HepG2 (cell line): ENCODE data around the gene ETFA. TPM values are rescaled to one million over a fixed set of nuclear protein-coding genes. Genes with fewer than 3 reads are reported as not detected.

Source experiments
- ATAC-seq: fragments of 200-7000 bp; cut with Tn5 transposase; 3 replicates; pipeline ENCODE4 v1.9.1; 2020; ENCODE audit warnings: mild to moderate bottlenecking, moderate library complexity
- BruUV-seq: library from RNA; stranded (reverse); fragments of 400-500 nt; replicated peaks from 2 replicates; lab custom pipeline; 2021; lab: Mats Ljungman, UMichigan
- CTCF ChIA-PET: fragments of 300-600 bp; formaldehyde crosslinking; extraction: SDS; loops from one replicate; lab custom pipeline; 2021; ENCODE audit warnings: low total read pairs, inconsistent platforms, low intra/inter-chr PET ratio; lab: Yijun Ruan, JAX
- POLR2A ChIA-PET: fragments of 350-600 bp; sonication (Branson Sonifier 250); formaldehyde crosslinking; loops from one replicate; lab custom pipeline; 2020; ENCODE audit warnings: antibody characterized with exemption, inconsistent platforms; lab: Yijun Ruan, JAX
- DNase-seq: peaks from one replicate; pipeline ENCODE4 v3.0.0-alpha.2; 2015; ENCODE audit warnings: low spot score
- FAIRE-seq: peaks from 3 replicates; lab custom pipeline; 2011; peaks lifted over from hg19 to GRCh38; lab: Jason Lieb, UNC
- H2AFZ ChIP-seq: one replicate; pipeline ENCODE4 v1.6.1; 2011; ENCODE audit warnings: low read length, inconsistent platforms
- H3K27ac ChIP-seq: fragments of 300-600 bp; 3 replicates; pipeline ENCODE4 v1.8.0; 2011; ENCODE audit warnings: mixed run types, mild to moderate bottlenecking, mixed read lengths, low read length, inconsistent platforms; ENCODE audit not compliant: insufficient read depth; ENCODE audit errors: extremely low read length
- H3K27me3 ChIP-seq, 2 experiments: fragments of 200-600 bp in 1 of 2; 2 replicates in 1 of 2; 3 replicates in 1 of 2; pipeline versions ENCODE4 v1.6.0 to v1.8.0; 2011; ENCODE audit warnings: low read length in 2 of 2, mild to moderate bottlenecking in 2 of 2, moderate library complexity in 2 of 2, inconsistent platforms in 1 of 2; ENCODE audit not compliant: insufficient read depth in 2 of 2, control insufficient read depth in 1 of 2
- H3K36me3 ChIP-seq, 2 experiments: fragments of 200-600 bp in 1 of 2; replicated peaks in 1 of 2; 2 replicates in 1 of 2; 3 replicates in 1 of 2; pipeline versions ENCODE4 v1.5.1 to v1.8.0; 2011; ENCODE audit warnings: low read length in 2 of 2, inconsistent platforms in 1 of 2; ENCODE audit not compliant: insufficient read depth in 2 of 2, control insufficient read depth in 1 of 2
- H3K4me1 ChIP-seq: 2 replicates; pipeline ENCODE4 v1.5.1; 2012; ENCODE audit warnings: low read length, inconsistent platforms; ENCODE audit not compliant: insufficient read depth
- H3K4me2 ChIP-seq: 2 replicates; pipeline ENCODE4 v1.6.0; 2011; ENCODE audit warnings: low read depth, low read length, inconsistent platforms
- H3K4me3 ChIP-seq, 3 experiments: fragments of 200-600 bp in 1 of 3; sonication (generic), shearing (Covaris generic) in 1 of 3; replicated peaks in 1 of 3; 2 replicates each; pipeline ENCODE4 v1.5.1; 2011 to 2016; ENCODE audit warnings: low read length in 3 of 3, inconsistent platforms in 2 of 3, low read depth in 2 of 3, mild to moderate bottlenecking in 2 of 3, control low read depth in 1 of 3, mixed read lengths in 1 of 3; ENCODE audit not compliant: insufficient read depth in 1 of 3
- H3K79me2 ChIP-seq: one replicate; pipeline ENCODE4 v1.6.1; 2011; ENCODE audit warnings: low read length, inconsistent platforms; ENCODE audit not compliant: insufficient read depth
- H3K9ac ChIP-seq: 2 replicates; pipeline ENCODE4 v1.6.0; 2011; ENCODE audit warnings: mild to moderate bottlenecking, low read depth, low read length, inconsistent platforms; ENCODE audit not compliant: insufficient read depth
- H3K9me3 ChIP-seq: 2 replicates; pipeline ENCODE4 v1.5.1; 2012; ENCODE audit warnings: mild to moderate bottlenecking, low read length
- H4K20me1 ChIP-seq: 2 replicates; pipeline ENCODE4 v1.6.0; 2011; ENCODE audit warnings: inconsistent platforms, mild to moderate bottlenecking, low read length, moderate library complexity; ENCODE audit not compliant: insufficient read depth
- ELF4 ChIP-seq: sonication (generic); formaldehyde crosslinking; IDR thresholded peaks from 2 replicates; pipeline ENCODE4 v1.5.0; 2020; ENCODE audit warnings: missing genetic modification reagents, mild to moderate bottlenecking, moderate library complexity, borderline replicate concordance
- HMG20B ChIP-seq: conservative IDR thresholded peaks from 2 replicates; pipeline ENCODE4 v1.6.1; 2016; ENCODE audit warnings: missing genetic modification reagents, missing compliant biosample characterization
- MAFF ChIP-seq: IDR thresholded peaks from 2 replicates; pipeline ENCODE4 v1.6.1; 2011; ENCODE audit warnings: low read depth, low read length, improper control_type of control experiment
- MAFK ChIP-seq, 2 experiments: IDR thresholded peaks in 1 of 2; conservative IDR thresholded peaks in 1 of 2; 2 replicates each; pipeline ENCODE4 v1.6.1; 2011; ENCODE audit warnings: improper control_type of control experiment in 2 of 2, low read length in 2 of 2
- NRL ChIP-seq: sonication (generic); formaldehyde crosslinking; IDR thresholded peaks from 2 replicates; pipeline ENCODE4 v1.5.0; 2020; ENCODE audit warnings: missing genetic modification reagents, mild to moderate bottlenecking, moderate library complexity, borderline replicate concordance
- PATZ1 ChIP-seq: sonication (generic); formaldehyde crosslinking; IDR thresholded peaks from 2 replicates; pipeline ENCODE4 v1.4.0; 2020; ENCODE audit warnings: missing genetic modification reagents
- REL ChIP-seq: sonication (generic); formaldehyde crosslinking; conservative IDR thresholded peaks from 2 replicates; pipeline ENCODE4 v1.8.0; 2022; ENCODE audit warnings: mild to moderate bottlenecking, missing genetic modification reagents, moderate library complexity
- WGBS: methylation state at CpG from one replicate; pipeline ENCODE4 v1.1.6; 2017; ENCODE audit warnings: low lambda C conversion rate; 5-methylcytosine and 5-hydroxymethylcytosine counted together
- in situ Hi-C: cut with HindIII; loops from 2 replicates; pipeline ENCODE4 v1.10.0; 2017; ENCODE audit warnings: low pct_unique_long_range_greater_than_20kb; ENCODE audit not compliant: extremely low pct_ligation_motif_present
- intact Hi-C: fragments of 100-400 bp; cut with micrococcal nuclease; formaldehyde crosslinking; loops from one replicate; pipeline ENCODE4 v1.10.0; 2022; ENCODE audit not compliant: unreplicated experiment
- polyA plus RNA-seq, 8 experiments: library from polyadenylated mRNA; depleted of rRNA in 3 of 8; stranded (reverse) in 7 of 8; unstranded in 1 of 8; fragments of >200 nt; fragmentation: Illumina TruSeq in 4 of 8; extraction: Trizol in 4 of 8; gene quantifications; 2 replicates each; pipeline versions ENCODE4 v1.2.1 to v1.2.3, GENCODE V29; 2011 to 2016; ENCODE audit warnings: low read depth in 4 of 8, missing spikeins in 1 of 8, mixed read lengths in 1 of 8; ENCODE audit not compliant: insufficient read depth in 1 of 8
- total RNA-seq, 5 experiments: library from RNA; depleted of rRNA; stranded (reverse); fragments of >200 nt; fragmentation: Illumina TruSeq; extraction: Trizol; gene quantifications; 2 replicates each; pipeline ENCODE4 v1.2.3, GENCODE V29; 2016; ENCODE audit warnings: low read depth in 1 of 5

The ETFA gene
- total and polyA plus RNA-seq, 2 of the 13 experiments (the other 11 are each of a cell fraction or from before 2014, with no cell fraction given), result 291 to 396 TPM

- ChIA-PET POLR2A (interaction anchor here (0.8 kb wide), 1 partner anchor 17 kb away, joined by 3 read pairs; the partner anchor contains the start of gene ISL2), CTCF (no interaction called here)
- Histone ChIP-seq H3K4me2 (no peak overlapping the region), H2AFZ (no peak overlapping the region), H3K27me3 (no peaks in the 10 kb centered on the region), H3K9ac (no peak overlapping the region), H4K20me1 (no peaks in the 10 kb centered on the region), H3K79me2 (no peaks in the 10 kb centered on the region), H3K4me3 (no peak overlapping the region), H3K36me3 (no peaks in the 10 kb centered on the region), H3K4me1 (no peaks in the 10 kb centered on the region), H3K9me3 (no peaks in the 10 kb centered on the region), H3K27ac (no peak overlapping the region)
- DNase-seq (no peak), FAIRE-seq (no peak), ATAC-seq (no peak)
- 97% methylated on average over 1 of the region's 1 CpG for WGBS
- intact Hi-C loops (no loop called here), in situ Hi-C loops (no loop called here)
- BruUV-seq, result no TSS peak
- TF ChIP-seq MAFF, result peak; percentile 29; the same call in 1 of the 2 replicates
- no peak for TF ChIP-seq REL (CRISPR knock-in tag)
- no peak for TF ChIP-seq PATZ1
- TF ChIP-seq ELF4, result no peak
- no peak for TF ChIP-seq HMG20B (CRISPR knock-in tag)
- TF ChIP-seq MAFK (conservative IDR thresholded peaks at IDR 0.05 in 1 of 2, IDR thresholded peaks at IDR 0.05 in 1 of 2; ENCODE audit: low read length in 2 of 2), result peak; percentile 48 to 58; a peak in 3 of 4 replicates
- no peak for TF ChIP-seq NRL (CRISPR knock-in tag)
These were observed 41.8 kb upstream of the ETFA start for GRCh38 chr15:76353023-76353577.
